GM13977 (cell line): ENCODE measurements around the gene CD22.

Source experiments
- DNase-seq: peaks from one replicate; pipeline ENCODE4 v3.0.0; 2012; ENCODE audit warnings: low spot score
- CTCF ChIP-seq: IDR thresholded peaks from 2 replicates; pipeline ENCODE4 v1.5.1; 2012; ENCODE audit warnings: mild to moderate bottlenecking, control low read depth; ENCODE audit not compliant: insufficient read depth; ENCODE audit errors: extremely low read depth, missing control alignments
- in situ Hi-C: fragments of 300-500 bp; cut with MboI; formaldehyde crosslinking; loops from one replicate; pipeline ENCODE4 v1.12.0; 2022; ENCODE audit warnings: low sequenced_read_pairs, low pct_unique_long_range_greater_than_20kb, mixed read lengths, inconsistent platforms; ENCODE audit not compliant: unreplicated experiment

The CD22 gene

GRCh38 chr19:35345671-35346111, 16.7 kb downstream of the CD22 start:
- peak; percentile 28 for DNase-seq
- no peak for TF ChIP-seq CTCF
- in situ Hi-C loops: loop anchor here (5.0 kb wide), 1 partner anchor 122 kb away; no protein-coding TSS in a partner anchor

GRCh38 chr19:35346193-35347052, 17.4 kb downstream of the CD22 start:
- in situ Hi-C loops: loop anchor here (5.0 kb wide), 1 partner anchor 121 kb away; no protein-coding TSS in a partner anchor
- TF ChIP-seq CTCF: no peak
- peak; percentile 79 for DNase-seq

- TF ChIP-seq CTCF: no peak
- in situ Hi-C loops: loop anchor here (5.0 kb wide), 1 partner anchor 120 kb away; no protein-coding TSS in a partner anchor
- DNase-seq: peak; percentile 84
These were observed 18.4 kb downstream of the CD22 start, which contains the start of gene FFAR1 for GRCh38 chr19:35347171-35347929. FFAR1 (plus strand) TSS chr19:35347902; CDS start chr19:35351552, 3,650 bp downstream.

- in situ Hi-C loops: loop anchor here (5.0 kb wide), 1 partner anchor 119 kb away; no protein-coding TSS in a partner anchor
- DNase-seq: no peak
- no peak for TF ChIP-seq CTCF
These were observed 18.9 kb downstream of the CD22 start for GRCh38 chr19:35347930-35348298.

- DNase-seq: peak; percentile 53
- no peak for TF ChIP-seq CTCF
- in situ Hi-C loops: loop anchor here (5.0 kb wide), 1 partner anchor 118 kb away; no protein-coding TSS in a partner anchor
These were observed 20.1 kb downstream of the CD22 start for GRCh38 chr19:35348911-35349611.
